Naive thymus-derived CD8-positive, alpha-beta T cell (primary cell): Measurements from ENCODE around the gene CSRP1. TPM values are rescaled to one million over a fixed set of nuclear protein-coding genes. Genes with fewer than 3 reads are reported as not detected.

Source experiments
- ATAC-seq, 2 donors: fragments of 150-1000 bp; cut with Tn5 transposase in 1 of 2; sonication (Bioruptor Pico), chemical (Tn5 transposase) in 1 of 2; 1 replicate in 1 of 2; 2 replicates in 1 of 2; pipeline ENCODE4 v1.10.0; 2021; ENCODE audit warnings: mild to moderate bottlenecking in 2 of 2, moderate library complexity in 2 of 2
- POLR2A ChIA-PET: fragments of 350-600 bp; sonication (Branson Sonifier 250); formaldehyde crosslinking; loops from one replicate; lab custom pipeline; 2021; ENCODE audit warnings: antibody characterized with exemption; lab: Charles Lee
- DNase-seq, 10 donors: peaks; one replicate each; pipeline versions ENCODE4 v3.0.0 to v3.0.0-alpha.2; 2020 to 2022
- H3K27ac Mint-ChIP-seq, 10 donors: one replicate each; pipeline ENCODE4 v1.8.0; 2020 to 2022; ENCODE audit warnings: mild to moderate bottlenecking in 10 of 10, mixed read lengths in 10 of 10, moderate library complexity in 4 of 10, inconsistent platforms in 1 of 10
- H3K27me3 Mint-ChIP-seq, 5 donors: one replicate each; pipeline ENCODE4 v1.8.0; 2021 to 2022; ENCODE audit warnings: mixed read lengths in 5 of 5
- H3K36me3 Mint-ChIP-seq, 3 donors: one replicate each; pipeline ENCODE4 v1.8.0; 2020 to 2022; ENCODE audit warnings: mixed read lengths in 3 of 3, mild to moderate bottlenecking in 2 of 3, inconsistent platforms in 1 of 3
- H3K4me1 Mint-ChIP-seq, 4 donors: one replicate each; pipeline ENCODE4 v1.8.0; 2021 to 2022; ENCODE audit warnings: mixed read lengths in 4 of 4
- H3K4me3 Mint-ChIP-seq, 10 donors: one replicate each; pipeline ENCODE4 v1.8.0; 2020 to 2022; ENCODE audit warnings: mild to moderate bottlenecking in 10 of 10, mixed read lengths in 10 of 10, moderate library complexity in 6 of 10, inconsistent platforms in 1 of 10
- H3K9me3 Mint-ChIP-seq, 9 donors: one replicate each; pipeline ENCODE4 v1.8.0; 2020 to 2022; ENCODE audit warnings: mixed read lengths in 9 of 9, mild to moderate bottlenecking in 3 of 9, inconsistent platforms in 1 of 9, moderate library complexity in 1 of 9
- polyA plus RNA-seq, 3 donors: library from polyadenylated mRNA; unstranded; fragments of 300-500 nt; fragmentation: Illumina TruSeq; gene quantifications; one replicate each; pipeline ENCODE4 v1.2.3, GENCODE V29; 2021
- total RNA-seq, 8 experiments: library from RNA in 2 of 8; stranded (reverse) in 2 of 8; gene quantifications; one replicate each; pipeline ENCODE4 v1.2.3 and lab custom pipeline; 2021 to 2026

Gene CSRP1
- total and polyA plus RNA-seq, 5 experiments from 2014 or later = 21.8 to 48.2 (median 43.3) TPM

- H3K27me3 Mint-ChIP-seq = no peaks in the 10 kb centered on the region
- H3K27ac Mint-ChIP-seq = peak overlapping the region in 1 of 10 donors; percentile 34
- ATAC-seq (no peak), DNase-seq (no peak)
- no peaks in the 10 kb centered on the region for H3K9me3 Mint-ChIP-seq
- H3K4me1 Mint-ChIP-seq = peaks cover 2 to 8% (median 2%) of the 10 kb centered on the region in 4 donors
- H3K4me3 Mint-ChIP-seq = no peak overlapping the region
- POLR2A ChIA-PET = no interaction called here
- peaks cover 7 to 24% (median 18%) of the 10 kb centered on the region in 3 donors for H3K36me3 Mint-ChIP-seq
Measured at GRCh38 chr1:201516511-201517127, 9.7 kb upstream of the CSRP1 start.

- ATAC-seq (no peak), DNase-seq (no peak)
- no peaks in the 10 kb centered on the region for H3K9me3 Mint-ChIP-seq
- POLR2A ChIA-PET = no interaction called here
- peaks cover 7 to 19% (median 16%) of the 10 kb centered on the region in 3 donors for H3K36me3 Mint-ChIP-seq
- peaks cover 2 to 8% (median 2%) of the 10 kb centered on the region in 4 donors for H3K4me1 Mint-ChIP-seq
- no peaks in the 10 kb centered on the region for H3K27me3 Mint-ChIP-seq
- no peak overlapping the region for H3K27ac Mint-ChIP-seq
- no peak overlapping the region for H3K4me3 Mint-ChIP-seq
Measured at GRCh38 chr1:201515895-201516294, 9.0 kb upstream of the CSRP1 start.

GRCh38 chr1:201515062-201515750, 8.3 kb upstream of the CSRP1 start:
- H3K9me3 Mint-ChIP-seq = no peaks in the 10 kb centered on the region
- peak overlapping the region in 1 of 10 donors; percentile 4 for H3K27ac Mint-ChIP-seq
- no peaks in the 10 kb centered on the region for H3K27me3 Mint-ChIP-seq
- H3K4me1 Mint-ChIP-seq = peaks cover 2 to 8% (median 2%) of the 10 kb centered on the region in 4 donors
- H3K36me3 Mint-ChIP-seq = peaks cover 7 to 16% (median 12%) of the 10 kb centered on the region in 3 donors
- no peak for DNase-seq
- POLR2A ChIA-PET = no interaction called here
- H3K4me3 Mint-ChIP-seq = no peak overlapping the region
- no peak for ATAC-seq

GRCh38 chr1:201514466-201514865, 7.5 kb upstream of the CSRP1 start:
- Mint-ChIP-seq H3K4me1 (peaks cover 2 to 14% (median 5%) of the 10 kb centered on the region in 4 donors), H3K4me3 (no peak overlapping the region), H3K27ac (peak overlapping the region in 1 of 10 donors; percentile 57), H3K36me3 (peaks cover 7 to 10% (median 7%) of the 10 kb centered on the region in 3 donors), H3K9me3 (no peaks in the 10 kb centered on the region), H3K27me3 (no peaks in the 10 kb centered on the region)
- ATAC-seq (no peak), DNase-seq (no peak)
- POLR2A ChIA-PET = no interaction called here

- POLR2A ChIA-PET = interaction anchor here (1.0 to 2.0 kb wide), 3 partner anchors 10 to 33 kb away, joined by 3 to 23 read pairs (median 4); no protein-coding TSS in a partner anchor
- H3K4me3 Mint-ChIP-seq = no peak overlapping the region
- no peaks in the 10 kb centered on the region for H3K27me3 Mint-ChIP-seq
- H3K27ac Mint-ChIP-seq = peak overlapping the region in 1 of 10 donors; percentile 59
- no peak for DNase-seq
- H3K4me1 Mint-ChIP-seq = peaks cover 6 to 22% (median 10%) of the 10 kb centered on the region in 4 donors
- no peak for ATAC-seq
- H3K9me3 Mint-ChIP-seq = no peaks in the 10 kb centered on the region
- H3K36me3 Mint-ChIP-seq = peaks cover 7 to 9% (median 7%) of the 10 kb centered on the region in 3 donors
Measured at GRCh38 chr1:201513498-201514243, 6.7 kb upstream of the CSRP1 start.

- Mint-ChIP-seq H3K36me3 (peaks cover 4 to 7% (median 4%) of the 10 kb centered on the region in 3 donors), H3K27me3 (no peaks in the 10 kb centered on the region), H3K4me3 (no peak overlapping the region), H3K4me1 (peaks cover 6 to 34% (median 22%) of the 10 kb centered on the region in 4 donors), H3K9me3 (no peaks in the 10 kb centered on the region), H3K27ac (no peak overlapping the region)
- POLR2A ChIA-PET = interaction anchor here (0.7 to 2.0 kb wide), 3 partner anchors 30 to 107 kb away, joined by 3 to 23 read pairs (median 4); no protein-coding TSS in a partner anchor
- ATAC-seq = no peak
- no peak for DNase-seq
Measured at GRCh38 chr1:201511941-201512539, 5.1 kb upstream of the CSRP1 start.

GRCh38 chr1:201511396-201511940, 4.5 kb upstream of the CSRP1 start:
- Mint-ChIP-seq H3K4me1 (peaks cover 6 to 35% (median 23%) of the 10 kb centered on the region in 4 donors), H3K27me3 (no peaks in the 10 kb centered on the region), H3K4me3 (no peak overlapping the region), H3K36me3 (peaks cover 3 to 7% (median 4%) of the 10 kb centered on the region in 3 donors), H3K9me3 (no peaks in the 10 kb centered on the region), H3K27ac (no peak overlapping the region)
- no peak for ATAC-seq
- no peak for DNase-seq
- POLR2A ChIA-PET = interaction anchor here (0.7 to 2.0 kb wide), 2 partner anchors 29 to 59 kb away, joined by 4 to 23 read pairs; no protein-coding TSS in a partner anchor

- ATAC-seq (no peak), DNase-seq (no peak)
- Mint-ChIP-seq H3K27me3 (no peaks in the 10 kb centered on the region), H3K4me1 (peaks cover 6 to 40% (median 30%) of the 10 kb centered on the region in 4 donors), H3K27ac (no peak overlapping the region), H3K4me3 (no peak overlapping the region), H3K36me3 (peaks cover 3 to 7% (median 4%) of the 10 kb centered on the region in 3 donors), H3K9me3 (no peaks in the 10 kb centered on the region)
- POLR2A ChIA-PET = no interaction called here
Measured at GRCh38 chr1:201510734-201511133, 3.8 kb upstream of the CSRP1 start.

- POLR2A ChIA-PET = no interaction called here
- peak overlapping the region in 6 of 10 donors; percentile 19 to 86 (median 40) for H3K27ac Mint-ChIP-seq
- peaks cover 14 to 43% (median 39%) of the 10 kb centered on the region in 4 donors for H3K4me1 Mint-ChIP-seq
- H3K9me3 Mint-ChIP-seq = no peaks in the 10 kb centered on the region
- H3K4me3 Mint-ChIP-seq = peak overlapping the region in 2 of 10 donors; percentile 29 to 42
- ATAC-seq (no peak), DNase-seq (no peak)
- peaks cover 1 to 4% (median 3%) of the 10 kb centered on the region in 3 donors for H3K36me3 Mint-ChIP-seq
- H3K27me3 Mint-ChIP-seq = no peaks in the 10 kb centered on the region
Measured at GRCh38 chr1:201509601-201510374, 2.9 kb upstream of the CSRP1 start.

GRCh38 chr1:201508809-201509208, 1.9 kb upstream of the CSRP1 start:
- POLR2A ChIA-PET = no interaction called here
- H3K4me1 Mint-ChIP-seq = peaks cover 15 to 45% (median 45%) of the 10 kb centered on the region in 4 donors
- ATAC-seq = no peak
- peaks cover 0 to 4% (median 0%) of the 10 kb centered on the region in 3 donors for H3K36me3 Mint-ChIP-seq
- no peaks in the 10 kb centered on the region for H3K27me3 Mint-ChIP-seq
- no peaks in the 10 kb centered on the region for H3K9me3 Mint-ChIP-seq
- no peak for DNase-seq
- H3K27ac Mint-ChIP-seq = peak overlapping the region in 4 of 10 donors; percentile 4 to 76 (median 44)
- H3K4me3 Mint-ChIP-seq = peak overlapping the region in 2 of 10 donors; percentile 26 to 39

- Mint-ChIP-seq H3K4me1 (peaks cover 20 to 56% (median 51%) of the 10 kb centered on the region in 4 donors), H3K4me3 (peak overlapping the region; percentile 84 to 93 (median 87)), H3K27ac (peak overlapping the region; percentile 25 to 95 (median 90)), H3K9me3 (no peaks in the 10 kb centered on the region), H3K36me3 (peaks cover 0 to 2% (median 0%) of the 10 kb centered on the region in 3 donors), H3K27me3 (no peaks in the 10 kb centered on the region)
- DNase-seq = no peak
- POLR2A ChIA-PET = interaction anchor here (0.8 to 3.5 kb wide), 3 partner anchors 11 to 25 kb away, joined by 3 to 24 read pairs (median 3); no protein-coding TSS in a partner anchor
- ATAC-seq = no peak
Measured at GRCh38 chr1:201507360-201507675, 395 bp upstream of the CSRP1 start.
